ENCODE results near the gene FEZ2. TPM values are rescaled to one million over a fixed set of nuclear protein-coding genes. Genes with fewer than 3 reads are reported as not detected.

The FEZ2 gene
- total RNA-seq, 1 experiment from 2014 or later = 22.2 TPM

DNA sequence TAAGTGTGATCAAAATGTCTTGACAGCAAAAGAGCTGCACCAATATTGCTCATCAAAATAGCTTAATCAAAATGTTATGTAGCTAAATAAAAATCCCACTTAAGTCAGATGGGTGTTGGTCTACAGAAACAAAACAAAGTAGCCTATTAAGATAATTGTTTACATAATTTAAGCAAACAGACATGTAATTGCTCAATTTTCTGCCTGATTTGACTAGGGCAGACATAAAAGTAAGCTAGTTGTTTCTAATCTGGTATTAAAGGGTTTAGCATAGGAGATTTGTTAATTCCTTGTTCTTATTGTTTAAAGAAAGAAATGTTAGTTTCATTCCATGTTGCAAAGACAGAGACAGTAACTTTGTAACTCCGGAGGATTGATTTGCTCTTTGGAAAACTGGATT lies 11.5 kb upstream of the FEZ2 start:
- no peaks in the 10 kb centered on the region for H3K9me3 Mint-ChIP-seq
- POLR2A ChIA-PET = interaction anchor here (0.7 kb wide), 1 partner anchor 110 kb away, joined by 3 read pairs; no protein-coding TSS in a partner anchor
- H3K36me3 Mint-ChIP-seq = no peaks in the 10 kb centered on the region
- peaks cover 26% of the 10 kb centered on the region for H3K4me1 Mint-ChIP-seq
- H3K27me3 Mint-ChIP-seq (ENCODE audit: low read depth) = no peaks in the 10 kb centered on the region; the same call in 1 of the 2 replicates
- CTCF ChIA-PET = no interaction called here
- no peak overlapping the region for H3K4me3 Mint-ChIP-seq
- DNase-seq (ENCODE audit: low spot score) (no peak), ATAC-seq (no peak)
- no peak for TF ChIP-seq GRHL2 (CRISPR knock-in tag; IDR thresholded peaks at IDR 0.05; ENCODE audit: insufficient replicate concordance, severe bottlenecking)
- no peak for TF ChIP-seq TEAD4 (CRISPR knock-in tag; IDR thresholded peaks at IDR 0.05)
- no peak for TF ChIP-seq ZNF396 (CRISPR knock-in tag; IDR thresholded peaks at IDR 0.05; ENCODE audit: borderline replicate concordance)
- TF ChIP-seq TCF7 (CRISPR knock-in tag; IDR thresholded peaks at IDR 0.05; ENCODE audit: low read depth) = no peak
- TF ChIP-seq ZNF138 (CRISPR knock-in tag; conservative IDR thresholded peaks at IDR 0.05) = no peak
- H3K27ac Mint-ChIP-seq = no peak overlapping the region

DNA sequence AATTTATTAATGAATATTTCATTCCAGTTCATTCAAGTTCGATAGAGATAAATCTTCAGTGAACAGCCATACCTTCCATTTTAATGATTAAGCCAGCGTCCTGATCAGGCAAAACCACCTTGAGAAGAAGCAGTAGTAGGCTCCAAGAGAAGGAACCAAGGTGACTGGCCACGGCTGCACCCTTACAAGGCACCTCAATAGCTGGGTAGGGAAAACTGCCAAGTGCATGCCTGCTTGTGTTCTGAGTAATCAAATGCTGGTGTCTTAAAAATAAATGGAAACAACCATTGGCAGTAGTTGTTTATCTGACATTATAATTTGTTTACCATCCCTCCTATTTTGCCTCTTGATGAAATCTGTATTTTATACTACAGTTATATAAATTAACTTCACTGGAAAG lies 10.0 kb upstream of the FEZ2 start:
- Mint-ChIP-seq H3K4me1 (peaks cover 16% of the 10 kb centered on the region), H3K36me3 (no peaks in the 10 kb centered on the region), H3K4me3 (no peak overlapping the region), H3K27ac (no peak overlapping the region), H3K9me3 (no peaks in the 10 kb centered on the region), H3K27me3 (ENCODE audit: low read depth) (no peaks in the 10 kb centered on the region; the same call in 1 of the 2 replicates)
- ATAC-seq = no peak
- POLR2A ChIA-PET = no interaction called here
- TF ChIP-seq EMX1 (CRISPR knock-in tag; IDR thresholded peaks at IDR 0.05) = no peak
- TF ChIP-seq, protein P1, sequence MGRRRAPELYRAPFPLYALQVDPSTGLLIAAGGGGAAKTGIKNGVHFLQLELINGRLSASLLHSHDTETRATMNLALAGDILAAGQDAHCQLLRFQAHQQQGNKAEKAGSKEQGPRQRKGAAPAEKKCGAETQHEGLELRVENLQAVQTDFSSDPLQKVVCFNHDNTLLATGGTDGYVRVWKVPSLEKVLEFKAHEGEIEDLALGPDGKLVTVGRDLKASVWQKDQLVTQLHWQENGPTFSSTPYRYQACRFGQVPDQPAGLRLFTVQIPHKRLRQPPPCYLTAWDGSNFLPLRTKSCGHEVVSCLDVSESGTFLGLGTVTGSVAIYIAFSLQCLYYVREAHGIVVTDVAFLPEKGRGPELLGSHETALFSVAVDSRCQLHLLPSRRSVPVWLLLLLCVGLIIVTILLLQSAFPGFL (CRISPR knock-in tag; IDR thresholded peaks at IDR 0.05; ENCODE audit: borderline replicate concordance) = no peak
- TF ChIP-seq MXD4 (CRISPR knock-in tag; IDR thresholded peaks at IDR 0.05; ENCODE audit: borderline replicate concordance) = no peak
- no peak for TF ChIP-seq ETV6 (CRISPR knock-in tag; IDR thresholded peaks at IDR 0.05)
- TF ChIP-seq CBFB (CRISPR knock-in tag; IDR thresholded peaks at IDR 0.05; ENCODE audit: low read depth) = no peak
- TF ChIP-seq, protein P2, sequence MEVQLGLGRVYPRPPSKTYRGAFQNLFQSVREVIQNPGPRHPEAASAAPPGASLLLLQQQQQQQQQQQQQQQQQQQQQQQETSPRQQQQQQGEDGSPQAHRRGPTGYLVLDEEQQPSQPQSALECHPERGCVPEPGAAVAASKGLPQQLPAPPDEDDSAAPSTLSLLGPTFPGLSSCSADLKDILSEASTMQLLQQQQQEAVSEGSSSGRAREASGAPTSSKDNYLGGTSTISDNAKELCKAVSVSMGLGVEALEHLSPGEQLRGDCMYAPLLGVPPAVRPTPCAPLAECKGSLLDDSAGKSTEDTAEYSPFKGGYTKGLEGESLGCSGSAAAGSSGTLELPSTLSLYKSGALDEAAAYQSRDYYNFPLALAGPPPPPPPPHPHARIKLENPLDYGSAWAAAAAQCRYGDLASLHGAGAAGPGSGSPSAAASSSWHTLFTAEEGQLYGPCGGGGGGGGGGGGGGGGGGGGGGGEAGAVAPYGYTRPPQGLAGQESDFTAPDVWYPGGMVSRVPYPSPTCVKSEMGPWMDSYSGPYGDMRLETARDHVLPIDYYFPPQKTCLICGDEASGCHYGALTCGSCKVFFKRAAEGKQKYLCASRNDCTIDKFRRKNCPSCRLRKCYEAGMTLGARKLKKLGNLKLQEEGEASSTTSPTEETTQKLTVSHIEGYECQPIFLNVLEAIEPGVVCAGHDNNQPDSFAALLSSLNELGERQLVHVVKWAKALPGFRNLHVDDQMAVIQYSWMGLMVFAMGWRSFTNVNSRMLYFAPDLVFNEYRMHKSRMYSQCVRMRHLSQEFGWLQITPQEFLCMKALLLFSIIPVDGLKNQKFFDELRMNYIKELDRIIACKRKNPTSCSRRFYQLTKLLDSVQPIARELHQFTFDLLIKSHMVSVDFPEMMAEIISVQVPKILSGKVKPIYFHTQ (CRISPR knock-in tag; IDR thresholded peaks at IDR 0.05) = no peak
- TF ChIP-seq CREM (CRISPR knock-in tag; IDR thresholded peaks at IDR 0.05) = no peak
- no peak for TF ChIP-seq TEAD4 (CRISPR knock-in tag; IDR thresholded peaks at IDR 0.05)
- no peak for TF ChIP-seq SMAD4 (CRISPR knock-in tag; IDR thresholded peaks at IDR 0.05)
- no peak for TF ChIP-seq ZNF671 (CRISPR knock-in tag; IDR thresholded peaks at IDR 0.05)
- TF ChIP-seq ZNF396 (CRISPR knock-in tag; IDR thresholded peaks at IDR 0.05; ENCODE audit: borderline replicate concordance) = no peak
- TF ChIP-seq, protein P3, sequence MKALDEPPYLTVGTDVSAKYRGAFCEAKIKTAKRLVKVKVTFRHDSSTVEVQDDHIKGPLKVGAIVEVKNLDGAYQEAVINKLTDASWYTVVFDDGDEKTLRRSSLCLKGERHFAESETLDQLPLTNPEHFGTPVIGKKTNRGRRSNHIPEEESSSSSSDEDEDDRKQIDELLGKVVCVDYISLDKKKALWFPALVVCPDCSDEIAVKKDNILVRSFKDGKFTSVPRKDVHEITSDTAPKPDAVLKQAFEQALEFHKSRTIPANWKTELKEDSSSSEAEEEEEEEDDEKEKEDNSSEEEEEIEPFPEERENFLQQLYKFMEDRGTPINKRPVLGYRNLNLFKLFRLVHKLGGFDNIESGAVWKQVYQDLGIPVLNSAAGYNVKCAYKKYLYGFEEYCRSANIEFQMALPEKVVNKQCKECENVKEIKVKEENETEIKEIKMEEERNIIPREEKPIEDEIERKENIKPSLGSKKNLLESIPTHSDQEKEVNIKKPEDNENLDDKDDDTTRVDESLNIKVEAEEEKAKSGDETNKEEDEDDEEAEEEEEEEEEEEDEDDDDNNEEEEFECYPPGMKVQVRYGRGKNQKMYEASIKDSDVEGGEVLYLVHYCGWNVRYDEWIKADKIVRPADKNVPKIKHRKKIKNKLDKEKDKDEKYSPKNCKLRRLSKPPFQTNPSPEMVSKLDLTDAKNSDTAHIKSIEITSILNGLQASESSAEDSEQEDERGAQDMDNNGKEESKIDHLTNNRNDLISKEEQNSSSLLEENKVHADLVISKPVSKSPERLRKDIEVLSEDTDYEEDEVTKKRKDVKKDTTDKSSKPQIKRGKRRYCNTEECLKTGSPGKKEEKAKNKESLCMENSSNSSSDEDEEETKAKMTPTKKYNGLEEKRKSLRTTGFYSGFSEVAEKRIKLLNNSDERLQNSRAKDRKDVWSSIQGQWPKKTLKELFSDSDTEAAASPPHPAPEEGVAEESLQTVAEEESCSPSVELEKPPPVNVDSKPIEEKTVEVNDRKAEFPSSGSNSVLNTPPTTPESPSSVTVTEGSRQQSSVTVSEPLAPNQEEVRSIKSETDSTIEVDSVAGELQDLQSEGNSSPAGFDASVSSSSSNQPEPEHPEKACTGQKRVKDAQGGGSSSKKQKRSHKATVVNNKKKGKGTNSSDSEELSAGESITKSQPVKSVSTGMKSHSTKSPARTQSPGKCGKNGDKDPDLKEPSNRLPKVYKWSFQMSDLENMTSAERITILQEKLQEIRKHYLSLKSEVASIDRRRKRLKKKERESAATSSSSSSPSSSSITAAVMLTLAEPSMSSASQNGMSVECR (CRISPR knock-in tag; IDR thresholded peaks at IDR 0.05; ENCODE audit: borderline replicate concordance) = no peak
- CTCF ChIA-PET = no interaction called here
- DNase-seq (ENCODE audit: low spot score) = no peak

DNA sequence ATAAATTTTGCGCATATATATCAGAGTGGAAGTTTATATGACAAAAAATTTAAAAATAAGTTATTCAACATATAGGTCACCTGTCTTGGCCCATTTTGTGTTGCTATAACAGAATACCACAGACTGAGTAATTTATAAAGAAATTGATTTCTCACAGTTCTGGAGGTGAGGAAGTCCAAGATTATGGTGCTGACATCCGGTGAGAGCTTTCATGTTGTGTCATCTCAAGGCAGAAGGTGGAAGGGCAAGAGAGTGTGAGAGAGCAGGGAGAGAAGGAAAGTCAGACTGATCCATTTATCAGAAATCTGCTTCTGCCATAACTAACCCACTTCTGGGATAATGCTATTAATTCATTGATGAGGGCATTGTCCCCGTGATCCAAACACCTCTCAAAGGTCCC lies 9.0 kb upstream of the FEZ2 start:
- no peaks in the 10 kb centered on the region for H3K36me3 Mint-ChIP-seq
- no peaks in the 10 kb centered on the region for H3K27me3 Mint-ChIP-seq (ENCODE audit: low read depth)
- H3K4me1 Mint-ChIP-seq = peaks cover 9% of the 10 kb centered on the region
- H3K27ac Mint-ChIP-seq = no peak overlapping the region
- H3K4me3 Mint-ChIP-seq = no peak overlapping the region
- no peak for DNase-seq (ENCODE audit: low spot score)
- ChIA-PET CTCF (no interaction called here), POLR2A (no interaction called here)
- no peak for ATAC-seq
- H3K9me3 Mint-ChIP-seq = no peaks in the 10 kb centered on the region
- TF ChIP-seq JAZF1 (CRISPR knock-in tag; IDR thresholded peaks at IDR 0.05) = no peak
- TF ChIP-seq, protein P4, sequence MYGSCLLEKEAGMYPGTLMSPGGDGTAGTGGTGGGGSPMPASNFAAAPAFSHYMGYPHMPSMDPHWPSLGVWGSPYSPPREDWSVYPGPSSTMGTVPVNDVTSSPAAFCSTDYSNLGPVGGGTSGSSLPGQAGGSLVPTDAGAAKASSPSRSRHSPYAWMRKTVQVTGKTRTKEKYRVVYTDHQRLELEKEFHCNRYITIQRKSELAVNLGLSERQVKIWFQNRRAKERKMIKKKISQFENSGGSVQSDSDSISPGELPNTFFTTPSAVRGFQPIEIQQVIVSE (CRISPR knock-in tag; IDR thresholded peaks at IDR 0.05; ENCODE audit: borderline replicate concordance) = no peak
- TF ChIP-seq, protein P5, sequence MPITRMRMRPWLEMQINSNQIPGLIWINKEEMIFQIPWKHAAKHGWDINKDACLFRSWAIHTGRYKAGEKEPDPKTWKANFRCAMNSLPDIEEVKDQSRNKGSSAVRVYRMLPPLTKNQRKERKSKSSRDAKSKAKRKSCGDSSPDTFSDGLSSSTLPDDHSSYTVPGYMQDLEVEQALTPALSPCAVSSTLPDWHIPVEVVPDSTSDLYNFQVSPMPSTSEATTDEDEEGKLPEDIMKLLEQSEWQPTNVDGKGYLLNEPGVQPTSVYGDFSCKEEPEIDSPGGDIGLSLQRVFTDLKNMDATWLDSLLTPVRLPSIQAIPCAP (CRISPR knock-in tag; IDR thresholded peaks at IDR 0.05) = no peak
- no peak for TF ChIP-seq FOXK1 (CRISPR knock-in tag; IDR thresholded peaks at IDR 0.05)
- TF ChIP-seq, protein P6, sequence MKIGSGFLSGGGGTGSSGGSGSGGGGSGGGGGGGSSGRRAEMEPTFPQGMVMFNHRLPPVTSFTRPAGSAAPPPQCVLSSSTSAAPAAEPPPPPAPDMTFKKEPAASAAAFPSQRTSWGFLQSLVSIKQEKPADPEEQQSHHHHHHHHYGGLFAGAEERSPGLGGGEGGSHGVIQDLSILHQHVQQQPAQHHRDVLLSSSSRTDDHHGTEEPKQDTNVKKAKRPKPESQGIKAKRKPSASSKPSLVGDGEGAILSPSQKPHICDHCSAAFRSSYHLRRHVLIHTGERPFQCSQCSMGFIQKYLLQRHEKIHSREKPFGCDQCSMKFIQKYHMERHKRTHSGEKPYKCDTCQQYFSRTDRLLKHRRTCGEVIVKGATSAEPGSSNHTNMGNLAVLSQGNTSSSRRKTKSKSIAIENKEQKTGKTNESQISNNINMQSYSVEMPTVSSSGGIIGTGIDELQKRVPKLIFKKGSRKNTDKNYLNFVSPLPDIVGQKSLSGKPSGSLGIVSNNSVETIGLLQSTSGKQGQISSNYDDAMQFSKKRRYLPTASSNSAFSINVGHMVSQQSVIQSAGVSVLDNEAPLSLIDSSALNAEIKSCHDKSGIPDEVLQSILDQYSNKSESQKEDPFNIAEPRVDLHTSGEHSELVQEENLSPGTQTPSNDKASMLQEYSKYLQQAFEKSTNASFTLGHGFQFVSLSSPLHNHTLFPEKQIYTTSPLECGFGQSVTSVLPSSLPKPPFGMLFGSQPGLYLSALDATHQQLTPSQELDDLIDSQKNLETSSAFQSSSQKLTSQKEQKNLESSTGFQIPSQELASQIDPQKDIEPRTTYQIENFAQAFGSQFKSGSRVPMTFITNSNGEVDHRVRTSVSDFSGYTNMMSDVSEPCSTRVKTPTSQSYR (CRISPR knock-in tag; IDR thresholded peaks at IDR 0.05) = no peak

All from WTC11 (cell line).